HG03108 (cell line): ENCODE measurements around the gene MCTP2.

Experiments
- ATAC-seq: cut with Tn5 transposase; IDR thresholded peaks from one replicate; pipeline ENCODE4 v1.9.1; 2021; ENCODE audit warnings: moderate library complexity; ENCODE audit not compliant: unreplicated experiment

MCTP2 gene

DNA sequence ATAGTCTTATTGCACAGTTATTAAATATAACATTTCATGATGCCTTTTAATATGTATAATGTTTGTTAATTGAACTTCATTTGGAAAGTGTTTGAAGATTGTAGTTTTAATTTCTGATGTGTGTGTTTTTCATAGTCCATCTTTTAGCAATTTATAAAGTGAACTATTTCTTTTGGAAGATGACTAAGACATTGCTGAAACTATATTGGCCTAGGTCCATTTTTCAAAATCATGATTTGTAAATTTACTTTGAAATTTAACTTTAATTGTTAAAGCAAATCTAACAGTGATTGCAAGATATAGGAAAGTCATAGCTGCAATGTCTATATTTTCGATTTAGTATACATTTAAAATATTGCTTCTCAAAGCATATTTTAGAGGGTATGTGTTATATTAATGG, 30.8 kb downstream of the MCTP2 start:
- ATAC-seq, result no peak

DNA sequence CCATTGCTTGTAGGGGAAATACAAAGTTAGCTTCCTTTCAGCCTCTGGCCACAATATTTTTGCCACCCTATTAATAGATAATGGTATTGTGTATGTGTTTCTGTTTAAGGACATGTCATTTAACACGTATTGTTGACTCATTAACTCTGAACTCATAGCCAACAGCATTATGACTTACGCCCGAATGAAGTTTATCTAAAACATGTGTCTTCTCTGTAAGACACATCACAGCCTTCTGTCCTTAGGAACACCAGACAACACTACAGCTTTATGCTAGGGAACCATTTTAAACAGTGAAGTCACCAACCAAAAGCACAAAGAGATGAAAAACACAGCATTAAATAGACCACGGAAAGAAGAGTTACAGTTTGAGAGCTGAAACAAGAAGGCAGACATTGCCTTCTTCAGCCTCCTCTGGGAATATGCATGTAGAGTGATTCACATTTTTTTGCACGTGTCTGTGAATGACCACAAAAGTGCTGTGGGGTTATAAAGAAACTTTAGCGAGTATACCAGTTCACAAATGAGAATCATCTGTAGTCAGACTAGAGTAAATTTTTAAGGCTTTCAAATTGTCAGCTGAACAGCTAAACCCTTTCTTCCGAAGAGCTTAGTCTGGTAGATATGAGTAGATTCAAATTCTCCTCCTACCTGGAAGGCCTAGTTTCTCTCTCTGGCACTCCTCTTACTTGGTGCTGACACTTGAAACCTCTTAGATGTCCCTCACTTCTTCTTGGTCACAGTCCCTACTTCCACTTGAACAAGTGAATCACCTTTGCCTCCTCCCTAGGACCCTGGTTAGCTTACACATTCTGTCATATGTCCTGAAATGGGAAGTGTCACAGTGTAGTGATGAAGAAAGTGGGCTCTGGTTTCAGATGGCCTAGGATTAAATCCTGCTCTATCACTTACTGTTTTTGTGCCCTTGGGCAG, 32.2 kb downstream of the MCTP2 start:
- peak; percentile 66 for ATAC-seq

DNA sequence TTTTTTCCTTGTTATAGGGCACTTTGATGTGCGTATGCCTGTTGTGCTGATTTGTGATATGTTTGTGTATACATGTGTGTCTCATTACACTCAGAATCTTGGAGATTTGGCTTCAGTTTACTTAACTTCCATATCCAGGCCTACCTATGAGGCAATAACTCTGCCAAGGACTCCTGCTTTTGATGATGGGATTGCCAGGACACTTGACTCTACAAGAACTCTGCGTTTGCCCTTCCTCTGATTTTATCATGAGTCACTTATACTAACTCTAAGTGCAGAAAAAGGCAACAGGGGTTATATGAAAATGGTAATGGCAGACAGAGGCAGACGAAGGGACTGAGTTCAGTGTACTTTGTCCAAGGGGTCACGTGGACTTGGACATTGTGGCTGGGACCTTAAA, 33.6 kb downstream of the MCTP2 start:
- ATAC-seq, result no peak

DNA sequence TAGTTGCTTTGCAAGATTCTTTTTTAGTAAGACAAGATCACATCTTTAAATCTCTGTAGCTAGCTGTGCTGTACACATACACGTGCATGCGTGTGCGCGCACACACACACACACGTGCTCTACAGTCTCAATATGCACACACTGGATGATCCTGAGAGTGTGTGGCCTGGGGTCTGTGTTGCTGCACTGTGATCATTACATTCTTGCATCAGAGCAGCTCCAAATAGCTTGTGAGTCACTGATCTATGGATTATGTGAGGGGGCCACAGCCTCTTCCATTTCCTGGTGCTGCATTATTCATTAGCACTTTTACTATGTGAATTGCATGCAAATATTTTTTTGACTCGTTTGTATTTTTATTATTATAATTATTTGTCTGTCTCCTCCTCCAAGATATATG, 34.6 kb downstream of the MCTP2 start:
- no peak for ATAC-seq

DNA sequence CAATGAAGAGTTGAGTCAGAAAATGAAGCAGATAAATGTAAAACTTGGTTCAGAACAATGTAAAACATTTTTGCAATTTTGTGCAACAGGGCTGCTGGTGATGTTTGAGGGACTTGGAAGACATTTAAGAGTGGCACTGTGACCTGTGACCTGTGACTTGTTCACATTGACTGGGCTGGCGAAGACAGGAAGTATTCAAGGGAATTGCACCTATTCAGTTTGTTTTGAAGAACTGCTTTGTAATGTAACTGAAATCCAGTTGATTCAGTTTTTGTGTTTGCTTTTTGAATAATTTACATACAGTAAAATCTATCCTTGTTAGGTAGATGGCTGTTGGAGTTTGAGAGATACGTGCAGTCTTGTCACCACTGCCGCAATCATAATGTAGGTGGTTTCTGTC, 35.4 kb downstream of the MCTP2 start:
- ATAC-seq, result no peak

DNA sequence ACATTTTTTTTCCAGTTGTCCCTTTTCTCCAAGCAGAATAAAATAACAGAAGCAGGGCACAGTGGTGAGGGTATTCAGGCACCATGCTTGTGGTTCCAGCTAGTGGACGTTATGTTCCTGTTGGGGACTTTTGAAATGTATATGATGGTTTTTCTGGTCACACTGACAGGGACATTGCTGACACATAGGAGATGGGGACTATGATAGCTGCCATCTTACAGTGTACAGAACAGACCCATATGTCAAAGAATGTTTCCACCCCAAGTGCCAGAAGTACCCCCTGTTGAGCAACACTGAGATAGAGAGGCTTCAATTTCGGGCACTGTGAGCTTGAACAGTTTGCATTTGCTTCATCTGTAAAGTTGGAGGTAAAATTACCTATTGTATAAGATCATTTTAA, 38.6 kb downstream of the MCTP2 start:
- ATAC-seq, result no peak

DNA sequence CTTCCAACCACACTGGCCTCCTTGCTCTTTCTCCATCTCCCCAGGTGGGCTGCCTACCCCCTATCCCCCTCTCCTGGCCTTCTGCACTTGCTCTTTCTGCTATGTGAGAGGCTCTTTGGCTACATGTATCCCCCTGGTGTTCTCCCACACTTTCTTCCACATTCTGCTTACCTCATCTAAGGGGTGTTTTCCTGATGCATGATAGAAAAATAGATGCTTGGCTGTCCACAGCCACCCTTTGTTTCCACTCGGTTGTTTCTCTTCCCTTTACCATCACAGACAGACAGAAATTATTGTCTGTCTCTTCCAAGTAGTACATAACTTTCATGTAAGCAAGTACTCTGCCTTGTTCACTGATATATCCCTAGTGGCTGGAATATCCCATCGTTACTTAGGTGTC, 39.2 kb downstream of the MCTP2 start:
- no peak for ATAC-seq

DNA sequence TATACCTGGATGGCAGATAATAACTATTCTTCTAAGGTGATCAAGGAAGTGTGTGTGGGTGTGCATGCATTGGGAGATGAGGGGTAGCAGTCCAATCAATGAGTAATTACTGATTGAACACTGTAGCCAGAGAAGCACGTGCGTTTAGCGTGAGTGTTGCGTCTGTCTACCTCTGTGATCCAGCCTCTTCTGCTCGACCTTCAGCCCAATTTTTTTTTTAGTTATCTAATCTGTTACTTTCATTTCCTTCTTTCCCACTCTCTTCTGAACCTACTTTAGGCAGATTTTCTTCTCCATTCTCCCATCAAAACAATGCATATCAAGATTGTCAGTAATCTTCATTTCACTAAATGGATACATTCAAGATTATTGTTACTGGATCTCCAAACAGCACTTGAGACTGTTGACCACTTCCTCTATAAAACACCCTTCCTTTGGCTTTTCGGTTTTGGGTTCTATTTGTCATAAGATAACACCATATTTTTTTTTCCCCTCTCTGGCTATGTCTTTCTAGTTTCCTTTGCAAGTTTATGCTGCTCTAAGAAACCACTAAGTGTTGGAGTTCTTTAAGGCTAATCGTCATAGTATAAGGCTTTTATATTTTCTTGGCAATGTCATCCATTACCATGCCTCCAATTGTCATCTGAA, 41.0 kb downstream of the MCTP2 start:
- peak; percentile 78 for ATAC-seq

DNA sequence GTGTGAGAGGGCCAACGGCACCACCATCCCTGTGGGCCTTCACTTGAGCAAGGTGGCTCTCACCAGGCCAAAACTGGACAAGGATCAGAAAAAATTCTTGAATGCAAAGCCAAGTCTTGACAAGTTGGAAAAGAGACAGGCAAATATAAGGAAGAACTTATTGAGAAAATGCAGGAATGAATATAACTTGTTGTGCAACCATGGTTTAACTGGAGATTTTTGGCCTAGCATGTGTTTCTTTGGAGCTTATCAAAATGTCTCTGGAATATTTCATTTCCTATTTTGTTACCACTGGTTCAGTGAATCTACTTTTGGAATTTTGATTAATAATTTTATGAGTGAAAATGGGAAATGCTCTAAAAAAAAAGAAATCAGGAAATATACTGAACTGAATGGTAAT, 42.5 kb downstream of the MCTP2 start:
- ATAC-seq, result no peak

DNA sequence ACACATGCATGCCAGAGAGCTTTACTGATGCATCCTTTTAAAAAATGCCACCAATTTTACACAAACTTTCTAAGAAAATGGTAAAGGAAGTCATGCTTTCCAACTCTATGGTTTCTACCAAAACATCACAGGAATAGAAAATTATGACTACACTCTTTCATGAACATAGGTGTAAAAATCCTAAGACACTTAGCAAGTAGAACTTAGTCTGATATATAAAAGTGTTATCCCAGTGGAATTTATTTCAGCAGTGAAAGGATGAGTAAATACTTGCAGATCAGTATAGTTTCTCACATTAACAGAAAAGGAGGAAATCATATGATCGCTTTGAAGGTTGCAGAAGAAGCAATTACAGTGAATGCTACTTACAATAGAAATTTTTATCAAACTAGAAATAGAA, 43.4 kb downstream of the MCTP2 start:
- ATAC-seq, result no peak

DNA sequence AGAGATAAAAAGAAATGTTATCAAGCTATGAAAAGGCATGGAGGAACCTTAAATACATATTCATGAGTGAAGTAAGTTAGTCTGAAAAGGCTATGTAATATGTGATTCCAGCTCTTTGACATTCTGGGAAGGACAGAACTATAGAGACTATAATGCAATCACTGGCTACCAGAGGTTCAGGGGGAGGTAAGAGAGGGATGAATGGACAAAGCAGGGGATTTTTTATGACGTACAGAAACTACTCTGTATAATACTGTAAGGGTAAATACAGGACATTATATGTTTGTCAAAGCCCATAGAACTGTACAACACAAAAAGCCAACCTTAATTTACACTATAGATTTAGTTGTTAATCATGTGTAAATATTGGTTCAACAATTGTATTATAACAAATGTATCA, 46.1 kb downstream of the MCTP2 start:
- no peak for ATAC-seq

DNA sequence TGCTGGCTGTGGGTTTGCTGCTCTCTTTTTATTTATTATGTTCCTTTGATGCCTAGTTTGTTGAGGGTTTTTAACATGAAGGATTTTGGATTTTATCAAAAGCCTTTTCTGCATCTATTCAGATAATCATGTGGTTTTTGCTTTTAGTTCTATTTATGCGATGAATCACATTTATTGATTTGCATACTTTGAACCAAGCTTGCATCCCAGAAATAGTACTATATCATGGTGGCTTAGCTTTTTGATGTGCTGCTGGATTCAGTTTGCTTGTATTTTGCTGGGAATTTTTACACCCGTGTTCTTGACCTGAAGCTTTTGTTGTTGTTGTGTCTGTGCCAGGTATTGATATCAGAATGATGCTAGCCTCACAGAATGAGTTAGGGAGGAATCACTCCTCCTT, 48.4 kb downstream of the MCTP2 start:
- ATAC-seq, result no peak

DNA sequence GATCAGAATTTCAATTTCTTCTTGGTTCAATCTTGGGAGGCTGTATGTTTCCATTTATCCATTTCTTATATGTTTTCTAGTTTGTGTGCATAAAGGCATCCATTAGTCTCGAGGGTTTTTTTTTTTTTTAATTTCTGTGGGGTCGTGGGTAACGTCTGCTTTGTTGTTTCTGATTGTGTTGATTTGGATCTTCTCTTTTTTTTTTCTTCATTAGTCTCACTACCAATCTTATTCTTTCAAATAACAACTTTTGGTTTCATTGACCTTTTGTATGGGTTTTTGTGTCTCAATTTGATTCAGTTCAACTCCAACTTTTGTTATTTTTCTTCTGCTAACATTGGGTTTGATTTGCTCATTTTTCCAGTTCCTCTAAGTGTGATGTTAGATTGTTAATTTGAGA, 48.9 kb downstream of the MCTP2 start:
- ATAC-seq, result no peak

DNA sequence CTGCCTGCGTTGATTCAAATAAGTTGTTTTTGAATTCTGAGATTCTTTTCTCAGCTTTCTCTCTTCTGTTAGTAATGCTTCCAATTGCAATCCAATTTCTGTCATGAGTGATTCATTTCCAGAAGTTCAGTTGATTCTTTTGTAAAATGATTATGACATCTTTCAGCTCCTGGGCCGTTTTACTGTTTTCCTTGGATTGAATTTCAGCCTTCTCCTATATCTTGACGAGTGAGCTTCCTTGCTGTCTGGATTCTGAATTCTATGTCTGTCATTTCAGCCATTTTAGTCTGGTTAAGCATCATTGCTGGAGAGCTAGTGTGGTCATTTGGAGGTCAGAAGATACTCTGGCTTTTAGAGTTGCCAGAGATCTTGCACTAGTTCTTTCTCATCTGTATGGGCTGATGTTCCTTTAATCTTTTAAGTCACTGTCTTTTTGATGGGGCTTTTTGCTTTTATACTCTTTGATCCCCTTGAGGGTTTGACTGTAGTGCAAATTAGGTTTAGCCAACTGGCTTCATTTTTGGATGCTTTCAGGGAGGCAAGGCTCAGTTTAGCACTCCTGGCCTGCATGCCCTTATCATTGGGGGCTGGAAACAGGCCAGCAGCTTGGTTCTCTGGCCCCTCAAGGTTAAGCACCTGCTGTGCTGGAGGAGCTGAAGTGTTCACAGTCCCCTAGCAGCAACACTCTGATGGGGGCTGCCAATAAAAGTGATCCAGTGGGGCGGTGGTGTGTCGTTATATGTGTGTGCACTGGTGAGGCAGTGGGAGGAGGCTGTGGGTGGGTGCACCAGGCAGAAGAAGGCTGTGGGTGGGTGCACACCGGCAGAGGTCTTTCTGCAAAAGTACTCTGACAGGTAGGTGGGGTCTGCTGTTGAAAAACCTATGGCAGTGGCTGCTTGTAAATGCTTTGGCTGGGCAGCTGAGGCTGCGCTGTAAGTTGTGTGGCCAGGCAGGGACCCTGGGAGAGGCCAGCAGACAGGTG, 51.2 kb downstream of the MCTP2 start:
- ATAC-seq, result no peak

DNA sequence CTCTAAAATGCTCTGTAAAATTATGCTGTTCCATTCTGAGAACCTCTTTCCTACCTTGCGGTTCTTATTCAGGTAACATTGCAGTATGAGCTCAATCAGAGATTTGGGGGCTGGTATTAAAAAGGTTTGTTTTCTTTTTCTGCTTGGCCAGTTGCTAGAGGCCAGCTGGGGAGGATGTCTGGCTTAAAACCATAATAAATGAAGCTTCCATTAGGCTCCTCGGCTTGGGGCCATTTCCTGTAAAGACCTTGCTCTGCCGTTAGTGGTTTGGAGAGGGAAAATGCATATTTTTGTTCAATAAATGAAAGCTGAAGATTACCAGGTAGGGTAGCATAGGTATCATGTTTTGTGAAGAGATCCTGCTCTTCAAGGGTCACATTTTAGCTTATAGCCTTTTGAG, 55.2 kb downstream of the MCTP2 start:
- ATAC-seq, result no peak

DNA sequence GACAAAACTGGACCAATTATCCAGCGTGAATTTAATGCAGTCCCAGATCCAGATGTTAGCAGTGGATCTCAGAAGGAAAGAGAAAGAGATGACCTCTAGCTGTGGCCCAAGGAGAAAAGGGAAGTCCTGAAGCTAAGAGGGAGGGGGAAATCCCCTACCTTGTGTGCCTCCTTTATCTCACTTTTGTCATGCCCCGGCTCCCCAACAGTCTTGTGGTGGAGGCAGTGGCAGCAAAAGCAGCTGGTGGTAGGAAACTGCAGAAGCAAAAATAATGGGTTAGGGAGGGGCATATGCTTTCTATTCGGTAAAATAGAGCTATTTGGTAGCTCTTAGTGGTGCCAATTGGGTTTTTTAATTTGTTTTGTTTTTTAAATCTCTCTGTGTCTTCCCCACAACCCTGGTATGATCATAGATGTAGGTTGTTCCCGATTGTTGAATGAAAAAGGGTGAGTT, 56.5 kb downstream of the MCTP2 start:
- ATAC-seq, result peak; percentile 97

DNA sequence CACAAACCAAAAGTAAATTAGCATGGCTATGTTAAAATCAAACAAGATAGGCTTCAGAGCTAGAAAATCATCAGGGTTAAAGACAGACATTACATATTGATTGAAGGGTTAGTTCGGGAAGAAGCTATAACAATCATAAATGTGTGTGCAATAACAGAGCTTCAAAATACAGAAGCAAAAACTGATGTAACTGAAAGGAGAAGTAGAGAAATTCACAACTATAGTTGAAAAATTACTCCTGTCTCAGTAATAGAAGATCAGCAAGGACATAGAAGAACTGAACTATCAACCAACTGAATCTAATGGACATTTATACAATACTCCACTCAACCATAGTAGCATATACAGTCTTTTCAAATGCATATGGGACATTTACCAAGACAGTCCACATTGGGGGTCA, 59.4 kb downstream of the MCTP2 start:
- ATAC-seq, result no peak

DNA sequence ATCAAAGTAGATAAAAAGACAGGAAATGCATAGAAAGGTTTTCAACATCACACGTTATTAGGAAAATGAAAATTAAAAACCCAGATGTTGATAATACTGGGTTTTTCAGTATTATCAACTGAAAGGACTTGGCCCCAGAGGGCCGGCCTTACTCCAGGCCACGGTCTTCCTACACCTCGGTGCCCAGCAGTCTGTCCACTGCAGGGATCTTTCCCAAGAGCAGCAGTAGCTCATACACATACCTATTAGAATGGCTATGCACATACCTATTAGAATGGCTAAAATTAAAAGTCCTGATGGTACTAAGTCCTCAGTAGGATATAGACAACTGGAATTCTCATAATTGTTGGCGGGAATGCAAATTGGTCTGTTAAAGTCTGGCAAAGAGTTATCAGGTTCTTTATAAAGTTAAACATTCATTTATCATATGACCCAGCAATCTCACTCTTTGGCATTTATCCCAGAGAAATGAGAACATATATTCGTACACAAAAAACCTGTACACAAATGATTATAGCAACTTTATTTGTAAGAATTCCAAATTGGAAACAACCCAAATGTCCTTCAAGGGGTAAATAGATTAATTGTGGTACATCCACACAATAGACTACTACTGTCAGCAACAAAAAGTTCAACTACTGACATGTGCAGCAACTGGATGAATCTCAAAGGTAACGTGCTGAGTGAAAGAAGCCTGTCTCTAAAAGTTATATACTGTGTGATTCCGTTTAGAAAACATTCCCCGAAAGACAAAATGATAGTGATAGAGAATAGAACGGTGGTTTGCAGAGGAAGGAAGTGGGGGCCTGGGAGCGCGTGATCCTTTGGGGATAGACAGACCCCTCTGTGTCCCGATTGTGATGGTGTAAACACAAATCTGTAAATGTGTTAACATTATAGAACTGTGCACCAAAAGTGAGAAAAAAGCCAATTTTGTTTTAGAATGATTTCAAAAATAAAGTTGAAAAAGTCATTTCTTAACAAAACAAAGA, 62.3 kb downstream of the MCTP2 start:
- ATAC-seq, result no peak

DNA sequence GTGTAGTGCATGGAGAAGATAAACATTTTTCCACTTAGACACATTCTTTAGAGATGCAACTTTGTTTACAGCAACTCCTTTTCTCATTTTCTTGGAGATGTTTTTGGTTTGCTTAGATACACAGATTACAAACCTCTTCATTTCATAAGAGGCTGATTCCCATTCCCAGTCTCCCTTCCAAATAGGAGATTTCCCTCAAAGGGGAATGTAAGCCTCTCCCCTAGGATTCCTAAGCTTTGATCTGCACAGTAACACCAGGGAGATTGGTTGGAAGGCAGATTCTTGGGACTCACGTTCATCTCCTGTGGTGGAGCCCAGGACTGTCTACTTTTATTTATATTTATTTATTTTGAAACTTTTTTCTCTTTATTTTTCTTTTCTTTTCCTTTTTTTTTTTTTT, 63.2 kb downstream of the MCTP2 start:
- no peak for ATAC-seq

DNA sequence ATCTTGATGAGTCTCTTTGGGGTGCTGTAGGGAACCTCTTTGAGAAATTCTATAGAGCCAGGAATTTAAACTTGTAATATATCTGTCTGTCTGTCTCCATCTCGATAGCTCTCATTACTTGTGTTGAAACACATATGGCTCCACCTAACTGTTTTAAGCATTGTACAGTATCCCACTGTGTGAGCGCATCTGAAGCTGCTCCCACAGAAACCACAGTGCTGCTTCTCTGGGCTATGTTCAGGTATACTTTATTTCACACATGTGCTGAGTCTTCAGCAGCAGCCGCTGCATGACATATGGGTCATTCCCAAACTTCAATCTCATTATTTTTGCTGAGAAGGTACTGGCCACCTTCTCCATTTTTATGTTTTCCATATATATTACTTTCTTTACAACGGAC, 63.9 kb downstream of the MCTP2 start:
- ATAC-seq, result no peak
